Gastroesophageal sphincter (tissue), 4 donors: ENCODE results near the gene CMIP. TPM values are rescaled to one million over a fixed set of nuclear protein-coding genes. Genes with fewer than 3 reads are reported as not detected.

Experiments used
- ATAC-seq: fragments of 150-250 bp; one replicate; pipeline ENCODE4 v1.9.1; 2016; ENCODE audit warnings: mild to moderate bottlenecking, moderate library complexity
- H3K27ac ChIP-seq, 4 donors: fragments of 200-600 bp; sonication (generic) in 3 of 4; 1 replicate in 3 of 4; 2 replicates in 1 of 4; pipeline ENCODE4 v1.5.1; 2016 to 2019
- H3K27me3 ChIP-seq: fragments of 200-600 bp; sonication (generic); one replicate; pipeline ENCODE4 v1.5.1; 2019
- H3K36me3 ChIP-seq, 2 donors: fragments of 200-600 bp; sonication (generic); one replicate each; pipeline ENCODE4 v1.5.1; 2019; ENCODE audit warnings: control low read depth in 1 of 2
- H3K4me1 ChIP-seq, 3 donors: fragments of 200-600 bp; sonication (generic); 1 replicate in 2 of 3; 2 replicates in 1 of 3; pipeline ENCODE4 v1.5.1; 2016 to 2019; ENCODE audit warnings: control low read depth in 2 of 3
- H3K4me3 ChIP-seq, 2 donors: fragments of 200-600 bp; sonication (generic); one replicate each; pipeline ENCODE4 v1.5.1; 2019; ENCODE audit warnings: mild to moderate bottlenecking in 1 of 2, moderate library complexity in 1 of 2
- H3K9me3 ChIP-seq, 3 donors: fragments of 200-600 bp; sonication (generic); one replicate each; pipeline ENCODE4 v1.5.1; 2017 to 2019; ENCODE audit warnings: control low read depth in 2 of 3
- EP300 ChIP-seq: sonication (generic); formaldehyde crosslinking; IDR thresholded peaks from one replicate; pipeline ENCODE4 v1.6.1; 2017; ENCODE audit warnings: antibody characterized with exemption, mild to moderate bottlenecking
- POLR2A ChIP-seq, 2 donors: fragments of 450-650 bp; IDR thresholded peaks; one replicate each; pipeline ENCODE4 v1.6.1; 2017; ENCODE audit warnings: antibody characterized with exemption in 2 of 2, mild to moderate bottlenecking in 2 of 2, moderate library complexity in 1 of 2
- POLR2AphosphoS5 ChIP-seq: sonication (generic); formaldehyde crosslinking; IDR thresholded peaks from one replicate; pipeline ENCODE4 v1.6.1; 2017; ENCODE audit warnings: antibody characterized with exemption
- WGBS, 2 donors: methylation state at CpG; one replicate each; pipeline ENCODE4 v1.1.5; 2018; ENCODE audit warnings: low coverage in 1 of 2; 5-methylcytosine and 5-hydroxymethylcytosine counted together
- total RNA-seq, 4 donors: library from RNA; depleted of rRNA; stranded (reverse); fragments of >200 nt; gene quantifications; one replicate each; pipeline ENCODE4 v1.1.0, GENCODE V29; 2016
- TF ChIP-seq, protein P1 (sequence below), 4 experiments: fragments of 200-600 bp in 2 of 4; fragments of 450-650 bp in 2 of 4; sonication (generic) in 1 of 4; IDR thresholded peaks; one replicate each; pipeline ENCODE4 v1.5.1; 2017 to 2019; ENCODE audit warnings: antibody characterized with exemption in 4 of 4, mild to moderate bottlenecking in 2 of 4, moderate library complexity in 2 of 4

CMIP gene
- total RNA-seq, 4 donors from 2014 or later = 13.4 to 24.0 (median 19.2) TPM

DNA sequence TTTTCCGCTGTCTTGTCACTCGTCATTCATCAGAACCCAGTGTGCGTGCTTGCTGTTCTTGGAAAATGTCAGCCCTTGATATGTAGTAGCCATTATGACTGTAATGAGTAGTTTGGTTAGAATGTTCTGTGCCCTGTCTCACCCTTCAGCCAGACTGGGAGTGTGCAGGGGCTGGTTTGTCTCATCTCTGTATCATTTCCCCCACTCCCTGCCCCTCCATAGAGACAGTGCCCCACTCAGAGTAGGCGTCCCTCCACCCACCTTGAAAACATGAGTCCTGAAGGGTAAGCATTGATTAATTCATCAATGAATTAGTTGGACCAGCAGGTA lies 197.5 kb downstream of the CMIP start:
- Histone ChIP-seq H3K36me3 (no peaks in the 10 kb centered on the region), H3K27ac (no peak overlapping the region), H3K4me1 (peaks cover 0 to 17% (median 10%) of the 10 kb centered on the region in 3 donors), H3K4me3 (no peak overlapping the region), H3K9me3 (no peaks in the 10 kb centered on the region), H3K27me3 (no peaks in the 10 kb centered on the region)
- TF ChIP-seq EP300 = no peak
- WGBS, 2 donors = 93% methylated on average over 4 of the region's 4 CpGs; no CpG with 5 or more reads in 1 of the 2 donors
- ATAC-seq = no peak

DNA sequence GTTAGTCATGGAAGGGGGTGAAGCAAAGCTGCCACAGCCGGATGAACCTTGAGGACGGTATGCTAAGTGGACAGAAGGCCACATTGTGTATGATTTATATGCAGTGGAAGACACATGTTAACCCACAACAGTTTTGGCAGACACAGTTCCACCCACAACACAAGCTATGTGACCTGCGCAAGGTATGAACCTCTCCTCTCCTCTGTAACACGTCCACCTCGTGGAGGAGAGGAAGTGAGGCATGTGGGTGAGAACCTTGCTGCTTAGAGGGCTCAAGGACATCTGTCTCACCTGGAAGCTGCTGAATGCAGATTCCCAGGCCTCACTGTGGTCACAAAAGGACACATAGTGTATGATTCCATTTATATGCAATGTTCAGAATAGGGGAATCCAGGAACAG lies 198.3 kb downstream of the CMIP start:
- Histone ChIP-seq H3K27ac (no peak overlapping the region), H3K4me3 (no peak overlapping the region), H3K27me3 (no peaks in the 10 kb centered on the region), H3K9me3 (no peaks in the 10 kb centered on the region), H3K4me1 (peaks cover 0 to 17% (median 10%) of the 10 kb centered on the region in 3 donors), H3K36me3 (no peaks in the 10 kb centered on the region)
- WGBS, 2 donors = 78% methylated on average over 4 to 5 of the region's 5 CpGs
- TF ChIP-seq POLR2AphosphoS5 (no peak), POLR2A (IDR thresholded peaks at IDR 0.05) (no peak), EP300 (no peak)
- TF ChIP-seq, protein P1, sequence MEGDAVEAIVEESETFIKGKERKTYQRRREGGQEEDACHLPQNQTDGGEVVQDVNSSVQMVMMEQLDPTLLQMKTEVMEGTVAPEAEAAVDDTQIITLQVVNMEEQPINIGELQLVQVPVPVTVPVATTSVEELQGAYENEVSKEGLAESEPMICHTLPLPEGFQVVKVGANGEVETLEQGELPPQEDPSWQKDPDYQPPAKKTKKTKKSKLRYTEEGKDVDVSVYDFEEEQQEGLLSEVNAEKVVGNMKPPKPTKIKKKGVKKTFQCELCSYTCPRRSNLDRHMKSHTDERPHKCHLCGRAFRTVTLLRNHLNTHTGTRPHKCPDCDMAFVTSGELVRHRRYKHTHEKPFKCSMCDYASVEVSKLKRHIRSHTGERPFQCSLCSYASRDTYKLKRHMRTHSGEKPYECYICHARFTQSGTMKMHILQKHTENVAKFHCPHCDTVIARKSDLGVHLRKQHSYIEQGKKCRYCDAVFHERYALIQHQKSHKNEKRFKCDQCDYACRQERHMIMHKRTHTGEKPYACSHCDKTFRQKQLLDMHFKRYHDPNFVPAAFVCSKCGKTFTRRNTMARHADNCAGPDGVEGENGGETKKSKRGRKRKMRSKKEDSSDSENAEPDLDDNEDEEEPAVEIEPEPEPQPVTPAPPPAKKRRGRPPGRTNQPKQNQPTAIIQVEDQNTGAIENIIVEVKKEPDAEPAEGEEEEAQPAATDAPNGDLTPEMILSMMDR (IDR thresholded peaks at IDR 0.05) = no peak
- ATAC-seq = no peak

DNA sequence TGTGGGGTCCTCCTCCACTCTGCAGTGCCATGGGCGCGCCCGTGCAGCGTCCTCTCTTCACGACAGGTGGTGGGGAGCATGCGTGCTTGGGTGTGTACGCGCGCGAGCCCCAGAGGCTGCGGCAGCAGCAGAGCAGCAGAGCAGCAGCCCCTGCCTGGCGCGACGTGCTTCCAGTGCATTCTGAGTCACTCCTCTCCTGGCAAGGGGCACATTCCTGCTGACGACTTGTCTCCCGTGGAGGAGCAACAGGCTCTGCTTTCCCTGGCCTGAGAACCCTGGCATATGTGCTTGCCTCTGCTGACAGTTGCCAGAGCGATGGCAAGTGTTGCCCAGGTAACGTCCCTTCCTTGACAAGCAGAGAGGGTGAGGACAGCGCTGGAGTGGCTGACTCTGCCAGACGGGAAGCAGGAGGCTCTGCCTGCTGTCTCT lies 200.7 kb downstream of the CMIP start:
- peaks cover 0 to 26% (median 10%) of the 10 kb centered on the region in 3 donors for H3K4me1 ChIP-seq
- TF ChIP-seq, protein P1 (IDR thresholded peaks at IDR 0.05) = peak in 1 of 4 experiments; percentile 8
- TF ChIP-seq EP300 (no peak), POLR2AphosphoS5 (peak; percentile 85), POLR2A (IDR thresholded peaks at IDR 0.05) (no peak)
- WGBS, 2 donors = 55% methylated on average over 4 of the region's 20 CpGs; no CpG with 5 or more reads in 1 of the 2 donors
- H3K27ac ChIP-seq = peak overlapping the region in 3 of 4 donors; percentile 71 to 76 (median 73)
- H3K36me3 ChIP-seq = no peaks in the 10 kb centered on the region
- peak; percentile 89 for ATAC-seq
- H3K27me3 ChIP-seq = no peaks in the 10 kb centered on the region
- H3K4me3 ChIP-seq = peak overlapping the region in 1 of 2 donors; percentile 12
- no peaks in the 10 kb centered on the region for H3K9me3 ChIP-seq

DNA sequence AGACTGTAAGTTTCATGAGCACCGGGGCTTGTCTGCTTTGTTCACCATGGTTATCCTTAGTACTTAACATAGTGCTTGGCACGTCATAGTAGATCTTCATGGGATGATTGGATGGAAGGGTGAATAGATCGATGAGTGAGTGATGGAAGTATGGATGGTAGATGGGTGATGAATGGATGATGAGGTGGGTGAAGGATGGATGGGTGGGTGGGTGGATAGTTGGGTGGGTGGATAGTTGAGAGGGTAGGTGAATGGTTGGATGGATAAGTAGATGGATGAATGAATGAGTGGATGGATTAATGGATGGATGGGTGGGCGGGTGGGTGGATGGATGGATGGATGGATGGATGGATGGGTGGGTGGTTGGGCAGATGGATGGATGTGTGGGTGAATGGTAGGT lies 201.3 kb downstream of the CMIP start:
- H3K27me3 ChIP-seq = no peaks in the 10 kb centered on the region
- H3K4me1 ChIP-seq = peaks cover 0 to 32% (median 10%) of the 10 kb centered on the region in 3 donors
- no peak for TF ChIP-seq POLR2A (IDR thresholded peaks at IDR 0.05)
- TF ChIP-seq EP300 = no peak
- no peak for TF ChIP-seq POLR2AphosphoS5
- TF ChIP-seq, protein P1 (IDR thresholded peaks at IDR 0.05) = no peak
- WGBS, 2 donors = 82 to 88% methylated on average over 4 of the region's 4 CpGs
- H3K4me3 ChIP-seq = peak overlapping the region in 1 of 2 donors; percentile 12
- no peaks in the 10 kb centered on the region for H3K9me3 ChIP-seq
- ATAC-seq = no peak
- no peaks in the 10 kb centered on the region for H3K36me3 ChIP-seq
- peak overlapping the region in 3 of 4 donors; percentile 71 to 76 (median 73) for H3K27ac ChIP-seq

DNA sequence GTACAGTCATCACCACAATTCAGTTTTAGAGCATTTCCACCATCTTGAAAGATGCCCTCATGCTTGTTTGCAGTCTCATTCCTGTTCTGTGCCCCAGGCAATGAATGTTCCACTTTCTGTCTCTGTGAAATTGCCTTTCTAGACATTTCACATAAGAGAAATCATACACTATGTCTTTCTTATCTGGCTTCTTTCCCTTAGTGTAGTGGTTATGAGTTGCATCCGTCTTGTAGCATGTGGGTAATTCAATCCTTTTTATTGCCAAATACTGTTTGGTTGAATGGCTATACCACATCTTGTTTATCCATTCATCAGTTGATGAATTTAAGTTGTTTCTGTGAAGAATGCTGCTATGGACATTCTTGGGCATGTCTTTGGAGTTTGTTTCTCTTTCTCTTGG lies 202.0 kb downstream of the CMIP start:
- no peak for TF ChIP-seq EP300
- WGBS, 2 donors = 73% methylated on average over 1 of the region's 1 CpG; no CpG with 5 or more reads in 1 of the 2 donors
- ATAC-seq = no peak
- Histone ChIP-seq H3K4me1 (peaks cover 0 to 39% (median 10%) of the 10 kb centered on the region in 3 donors), H3K27ac (peak overlapping the region in 1 of 4 donors; percentile 76), H3K9me3 (no peaks in the 10 kb centered on the region), H3K36me3 (no peaks in the 10 kb centered on the region), H3K4me3 (no peak overlapping the region), H3K27me3 (no peaks in the 10 kb centered on the region)

- Histone ChIP-seq H3K4me3 (no peak overlapping the region), H3K9me3 (no peaks in the 10 kb centered on the region), H3K4me1 (peaks cover 0 to 48% (median 10%) of the 10 kb centered on the region in 3 donors), H3K27me3 (no peaks in the 10 kb centered on the region), H3K36me3 (peaks cover 0 to under 1% of the 10 kb centered on the region in 2 donors), H3K27ac (no peak overlapping the region)
- WGBS, 2 donors = no CpG with 5 or more reads among the region's 8 CpGs
- ATAC-seq = no peak
- TF ChIP-seq POLR2A (IDR thresholded peaks at IDR 0.05) (no peak), POLR2AphosphoS5 (peak; percentile 20)
Measured at GRCh38 chr16:81647527-81647926, 202.9 kb downstream of the CMIP start.
